Left colon (tissue), 2 donors: ENCODE measurements around the gene RNF151. TPM values are rescaled to one million over a fixed set of nuclear protein-coding genes. Genes with fewer than 3 reads are reported as not detected.
A peak's percentile ranks its signal among the peaks of the same experiment; 100 is the strongest.
"Not testable (repeated sequence)": the region's sequence is repeated elsewhere in the genome, so short reads cannot be mapped to it uniquely, and the experiment has no call there.

ENCODE experiments used
- ATAC-seq: fragments of 200-7000 bp; cut with Tn5 transposase; one replicate; pipeline ENCODE4 v1.9.1; 2020; ENCODE audit warnings: mild to moderate bottlenecking, moderate library complexity
- DNase-seq, 2 donors: peaks; one replicate each; pipeline ENCODE4 v3.0.0-alpha.2; 2020
- intact Hi-C, 2 donors: fragments of 100-400 bp; cut with DNase I in 1 of 2; cut with micrococcal nuclease in 1 of 2; formaldehyde crosslinking; loops; one replicate each; pipeline versions ENCODE4 v1.11.2 to v1.14.0; 2022; cut with DNase I, micrococcal nuclease
- total RNA-seq, 2 donors: library from RNA; stranded (reverse); fragmentation: NEBNext Ultra II Directional; extraction: Animal tissue kit (Norgen Biotek cat#: 25700); gene quantifications; one replicate each; pipeline ENCODE4 v1.2.1, GENCODE V29; 2021
- donor health status: DM: no; HTN: no; CAD: no.
- donor health status: DM: yes; HTN: yes; CAD: no.

RNF151 gene
- total RNA-seq, 2 donors from 2014 or later, result not detected

GRCh38 chr16:1933097-1933661, 33.5 kb upstream of the RNF151 start:
- no peak for DNase-seq
- no peak for ATAC-seq

GRCh38 chr16:1936945-1937479, 29.6 kb upstream of the RNF151 start:
- intact Hi-C loops, result no loop called here
- ATAC-seq (no peak), DNase-seq (no peak)

More at GRCh38 chr16:1933097-1933661, 33.5 kb upstream of the RNF151 start:
- intact Hi-C loops, result loop anchor here in 1 of 2 donors (5.0 kb wide), 1 partner anchor 71 kb away; no protein-coding TSS in a partner anchor

- intact Hi-C loops, result no loop called here
- DNase-seq (no peak), ATAC-seq (no peak)
Observed at GRCh38 chr16:1938316-1938715, 28.3 kb upstream of the RNF151 start.

- ATAC-seq, result no peak
- intact Hi-C loops, result no loop called here
- DNase-seq, result no peak
Observed at GRCh38 chr16:1938910-1939309, 27.7 kb upstream of the RNF151 start.

GRCh38 chr16:1939833-1940232, 26.8 kb upstream of the RNF151 start:
- ATAC-seq, result peak; percentile 12
- intact Hi-C loops, DNase-seq: not testable (repeated sequence)

- DNase-seq (peak; percentile 54 to 60), ATAC-seq (peak; percentile 36)
- intact Hi-C loops, result no loop called here
Observed at GRCh38 chr16:1940273-1941161, 26.1 kb upstream of the RNF151 start.

GRCh38 chr16:1941162-1942046, 25.3 kb upstream of the RNF151 start:
- DNase-seq, result no peak
- intact Hi-C loops, result no loop called here

GRCh38 chr16:1942047-1942809, 24.4 kb upstream of the RNF151 start:
- ATAC-seq (peak; percentile 6), DNase-seq (peak in 1 of 2 donors; percentile 45)
- intact Hi-C loops, result no loop called here

More at GRCh38 chr16:1941162-1942046, 25.3 kb upstream of the RNF151 start:
- no peak for ATAC-seq

- DNase-seq (peak; percentile 100), ATAC-seq (peak; percentile 83)
- intact Hi-C loops, result no loop called here
Observed at GRCh38 chr16:1942810-1943726, 23.6 kb upstream of the RNF151 start, which contains the start of gene MSRB1. Gene MSRB1, minus strand, starts transcription at chr16:1943199. Its CDS starts 43 bp downstream, at chr16:1943156.

GRCh38 chr16:1944612-1945199, 21.9 kb upstream of the RNF151 start:
- ATAC-seq (no peak), DNase-seq (no peak)
- intact Hi-C loops, result no loop called here

GRCh38 chr16:1945559-1946391, 20.9 kb upstream of the RNF151 start:
- intact Hi-C loops, result no loop called here
- no peak for ATAC-seq
- no peak for DNase-seq

- ATAC-seq (no peak), DNase-seq (no peak)
- intact Hi-C loops, result no loop called here
Observed at GRCh38 chr16:1946495-1947368, 19.9 kb upstream of the RNF151 start.

- intact Hi-C loops, result no loop called here
- no peak for ATAC-seq
- DNase-seq, result no peak
Observed at GRCh38 chr16:1947369-1947670, 19.3 kb upstream of the RNF151 start.

- intact Hi-C loops, result no loop called here
Observed at GRCh38 chr16:1949507-1949906, 17.1 kb upstream of the RNF151 start.

GRCh38 chr16:1950047-1950446, 16.6 kb upstream of the RNF151 start:
- peak; percentile 65 for ATAC-seq
- intact Hi-C loops, result no loop called here
- no peak for DNase-seq

More at GRCh38 chr16:1949507-1949906, 17.1 kb upstream of the RNF151 start:
- DNase-seq (no peak), ATAC-seq (no peak)
